Measurements from ENCODE around the gene PTPRH. TPM values are rescaled to one million over a fixed set of nuclear protein-coding genes. Genes with fewer than 3 reads are reported as not detected.

PTPRH gene
- total and polyA plus RNA-seq, 3 donors from 2014 or later = 1.6 to 11.3 (median 6.0) TPM

DNA sequence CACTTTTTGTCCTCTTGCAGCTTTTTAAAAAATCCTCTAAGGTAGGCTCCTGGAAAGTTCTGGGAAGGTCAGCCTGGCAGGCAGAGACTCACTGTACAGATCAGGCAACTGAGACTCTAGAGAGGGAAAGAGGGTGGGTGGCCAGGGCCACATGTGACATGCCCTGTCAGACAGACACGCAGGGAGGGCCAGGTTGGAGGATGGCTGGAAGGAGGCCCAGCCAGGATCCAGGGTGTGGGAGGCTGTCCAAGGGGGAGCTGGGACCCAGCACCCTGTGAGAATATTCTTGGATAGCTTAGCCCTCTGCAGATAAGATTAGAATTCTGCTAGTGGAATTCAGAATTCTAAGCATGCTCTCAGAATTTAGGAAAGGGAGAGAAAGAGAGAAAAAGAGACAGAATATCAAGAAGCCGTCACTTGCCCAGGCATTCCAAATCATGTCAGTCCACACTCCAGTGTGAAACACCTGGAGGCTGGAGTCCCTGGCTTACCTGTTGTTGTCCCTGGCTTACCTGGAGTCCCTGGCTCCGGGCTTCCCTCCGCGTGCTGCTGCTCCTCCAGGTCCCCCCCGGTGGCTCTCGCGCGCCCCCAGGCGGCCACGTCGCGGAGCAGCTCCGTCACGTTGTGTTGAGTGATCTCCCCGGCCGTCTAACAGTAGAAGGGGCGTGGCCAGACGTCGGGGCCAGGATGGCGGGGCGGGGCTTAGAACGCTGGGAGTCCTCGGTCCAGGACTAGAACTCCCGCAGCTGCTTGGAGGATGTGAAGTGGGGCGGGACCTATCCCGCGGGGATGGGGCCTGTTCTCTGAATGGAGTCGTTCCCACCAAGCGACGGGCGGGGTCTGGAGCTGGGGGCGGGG lies 48.9 kb downstream of the PTPRH start:
- TF ChIP-seq POLR2A (IDR thresholded peaks at IDR 0.05) = no peak
- TF ChIP-seq, protein P1, sequence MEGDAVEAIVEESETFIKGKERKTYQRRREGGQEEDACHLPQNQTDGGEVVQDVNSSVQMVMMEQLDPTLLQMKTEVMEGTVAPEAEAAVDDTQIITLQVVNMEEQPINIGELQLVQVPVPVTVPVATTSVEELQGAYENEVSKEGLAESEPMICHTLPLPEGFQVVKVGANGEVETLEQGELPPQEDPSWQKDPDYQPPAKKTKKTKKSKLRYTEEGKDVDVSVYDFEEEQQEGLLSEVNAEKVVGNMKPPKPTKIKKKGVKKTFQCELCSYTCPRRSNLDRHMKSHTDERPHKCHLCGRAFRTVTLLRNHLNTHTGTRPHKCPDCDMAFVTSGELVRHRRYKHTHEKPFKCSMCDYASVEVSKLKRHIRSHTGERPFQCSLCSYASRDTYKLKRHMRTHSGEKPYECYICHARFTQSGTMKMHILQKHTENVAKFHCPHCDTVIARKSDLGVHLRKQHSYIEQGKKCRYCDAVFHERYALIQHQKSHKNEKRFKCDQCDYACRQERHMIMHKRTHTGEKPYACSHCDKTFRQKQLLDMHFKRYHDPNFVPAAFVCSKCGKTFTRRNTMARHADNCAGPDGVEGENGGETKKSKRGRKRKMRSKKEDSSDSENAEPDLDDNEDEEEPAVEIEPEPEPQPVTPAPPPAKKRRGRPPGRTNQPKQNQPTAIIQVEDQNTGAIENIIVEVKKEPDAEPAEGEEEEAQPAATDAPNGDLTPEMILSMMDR (IDR thresholded peaks at IDR 0.05) = peak; percentile 58 to 86 (median 82)
- Histone ChIP-seq H3K27me3 (no peaks in the 10 kb centered on the region), H3K36me3 (ENCODE audit: low read depth, missing control alignments) (no peaks in the 10 kb centered on the region), H3K27ac (no peak overlapping the region), H3K9me3 (no peaks in the 10 kb centered on the region), H3K4me3 (peak overlapping the region; percentile 15 to 32), H3K4me1 (peaks cover 12% of the 10 kb centered on the region)
- 4 to 6% methylated on average over 10 to 17 of the region's 33 CpGs for WGBS, 2 donors
- DNase-seq = peak; percentile 92
- intact Hi-C loops (cut with DNase I; ENCODE audit: low total_unique reads) = no loop called here

DNA sequence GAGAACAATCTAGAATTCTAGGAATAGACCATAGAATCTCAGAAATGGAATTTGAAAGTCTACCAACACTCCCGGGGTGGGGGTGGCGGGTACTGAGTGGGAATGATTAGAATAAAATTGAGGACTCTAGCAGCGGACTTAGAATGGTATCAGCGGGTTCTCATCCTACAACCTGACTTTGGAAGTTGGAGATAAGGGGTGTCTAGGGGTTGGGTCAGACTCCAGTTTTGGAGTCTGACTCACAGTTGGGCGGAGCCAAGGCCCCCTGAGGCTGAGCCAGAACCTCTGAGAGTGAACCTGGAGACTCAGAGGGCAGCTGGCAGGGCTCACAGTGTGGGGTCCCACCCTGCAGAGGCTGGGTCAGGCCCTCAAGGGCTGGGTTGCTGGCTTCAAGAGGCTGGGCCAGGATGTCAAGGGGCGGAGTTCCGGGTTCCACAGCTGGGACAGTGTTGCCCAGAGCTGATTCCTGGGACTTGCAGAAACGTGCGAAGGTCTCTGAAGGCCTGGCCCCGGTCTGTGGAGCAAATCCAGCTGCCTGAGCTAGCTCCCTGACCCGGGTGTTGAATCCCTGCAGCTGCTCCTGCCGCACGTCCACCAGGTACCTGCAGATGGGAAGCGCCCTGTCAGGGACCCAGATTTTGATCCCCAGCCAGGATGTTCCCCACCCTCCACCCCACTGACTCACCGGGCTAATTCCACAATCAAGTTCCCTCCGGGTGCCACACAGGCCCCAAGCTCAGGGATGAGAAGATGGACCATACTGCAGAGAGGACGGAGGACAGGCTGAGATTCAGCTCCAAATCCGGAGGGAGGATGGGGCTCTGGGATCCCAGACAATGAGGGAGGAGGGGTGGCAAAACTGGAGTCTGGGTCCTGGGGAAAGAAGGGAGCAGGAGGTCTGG lies 50.2 kb downstream of the PTPRH start:
- H3K27me3 ChIP-seq = no peaks in the 10 kb centered on the region
- no peak for DNase-seq

DNA sequence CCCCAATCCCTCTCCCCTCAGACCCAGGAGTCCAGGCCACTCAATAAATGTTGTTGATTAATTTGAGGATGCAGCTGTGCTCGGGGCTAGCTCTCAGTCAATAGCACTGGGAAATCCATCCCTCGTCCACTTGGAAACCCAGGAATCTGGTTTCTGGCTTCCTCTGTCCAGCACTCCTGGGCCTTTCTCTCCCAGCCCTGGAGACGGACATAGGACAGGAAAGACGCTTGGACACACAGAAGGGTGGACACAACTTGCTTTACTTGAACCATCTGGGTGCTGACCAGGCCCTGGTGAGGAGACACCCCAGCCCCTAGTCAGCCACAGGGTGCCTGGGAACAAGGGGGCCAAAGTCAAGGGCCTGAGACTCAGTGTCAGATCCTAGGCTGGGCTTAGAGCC lies 50.9 kb downstream of the PTPRH start:
- TF ChIP-seq POLR2A (IDR thresholded peaks at IDR 0.05) = no peak
- TF ChIP-seq, protein P1 (IDR thresholded peaks at IDR 0.05) = no peak
- intact Hi-C loops (cut with DNase I; ENCODE audit: low total_unique reads) = no loop called here
- DNase-seq = no peak
- H3K36me3 ChIP-seq (ENCODE audit: low read depth, missing control alignments) = no peaks in the 10 kb centered on the region
- H3K4me3 ChIP-seq = no peak overlapping the region
- peaks cover 12% of the 10 kb centered on the region for H3K4me1 ChIP-seq
- H3K27ac ChIP-seq = no peak overlapping the region
- no peaks in the 10 kb centered on the region for H3K9me3 ChIP-seq
- WGBS, 2 donors = 61 to 80% methylated on average over 4 of the region's 4 CpGs
- H3K27me3 ChIP-seq = no peaks in the 10 kb centered on the region

More for the DNA sequence above, 50.2 kb downstream of the PTPRH start:
- Histone ChIP-seq H3K27ac (no peak overlapping the region), H3K4me1 (peaks cover 12% of the 10 kb centered on the region), H3K4me3 (no peak overlapping the region), H3K36me3 (ENCODE audit: low read depth, missing control alignments) (no peaks in the 10 kb centered on the region), H3K9me3 (no peaks in the 10 kb centered on the region)
- 62 to 68% methylated on average over 7 to 18 of the region's 18 CpGs for WGBS, 2 donors
- TF ChIP-seq POLR2A (IDR thresholded peaks at IDR 0.05) = no peak
- TF ChIP-seq, protein P1 (IDR thresholded peaks at IDR 0.05) = no peak
- intact Hi-C loops (cut with DNase I; ENCODE audit: low total_unique reads) = no loop called here

DNA sequence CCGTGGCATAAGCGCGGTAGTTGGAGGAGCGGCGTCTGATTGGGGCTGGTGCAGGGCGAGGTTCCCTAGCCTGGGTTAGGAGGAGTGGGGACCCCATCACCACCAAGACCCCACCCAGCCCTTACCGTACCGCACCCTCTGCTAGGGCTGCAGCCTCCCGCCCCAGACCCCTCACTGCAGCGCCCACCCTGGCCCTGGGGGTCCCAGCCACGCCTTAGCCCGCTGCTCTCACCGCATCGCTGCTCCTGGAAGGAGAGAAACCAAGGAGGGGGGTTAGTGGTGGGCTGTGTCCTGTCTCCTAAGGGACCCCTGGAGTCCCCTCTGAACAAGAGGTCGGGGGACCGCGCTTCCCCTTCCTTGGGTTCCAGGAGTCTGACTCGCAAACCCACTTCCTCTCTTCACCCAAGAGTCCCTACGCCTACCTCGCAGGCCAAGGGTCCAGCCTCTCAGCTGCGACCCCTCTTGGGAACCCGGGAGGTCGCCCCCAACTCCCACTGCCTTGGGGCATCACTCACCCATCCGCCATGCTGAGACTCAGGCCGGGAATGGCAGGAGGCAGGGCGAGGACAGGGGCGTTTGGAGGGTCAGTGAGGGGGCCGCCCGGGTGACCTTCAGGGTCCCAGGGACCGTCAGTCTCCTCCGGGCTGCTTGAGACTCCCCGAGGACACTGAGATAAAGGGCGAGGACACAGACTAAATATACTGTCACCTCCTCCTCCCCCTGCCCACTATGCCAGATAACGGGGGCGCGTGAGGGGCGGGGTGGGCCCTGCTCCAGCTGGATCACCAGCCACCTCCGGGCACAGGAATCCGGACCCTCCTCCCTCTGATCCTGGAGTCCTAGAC lies 52.0 kb downstream of the PTPRH start, which contains the start of gene TNNI3:
TNNI3 (minus strand) TSS at position 669 of the 845 bp plus-strand sequence; CDS start at position 526, 143 bp downstream.
- DNase-seq = no peak
- Histone ChIP-seq H3K4me3 (peak within 1 kb of the TSS in 1 of 2 donors; percentile 36), H3K36me3 (ENCODE audit: low read depth, missing control alignments) (no peaks in the 10 kb centered on the region), H3K27me3 (no peaks in the 10 kb centered on the region), H3K27ac (no peak within 1 kb of the TSS), H3K9me3 (no peaks in the 10 kb centered on the region), H3K4me1 (peaks cover 12% of the 10 kb centered on the region)
- intact Hi-C loops (cut with DNase I; ENCODE audit: low total_unique reads) = no loop called here
- WGBS, 2 donors = 27 to 28% methylated on average over 16 to 38 of the region's 39 CpGs
- no peak for TF ChIP-seq POLR2A (IDR thresholded peaks at IDR 0.05)
- TF ChIP-seq, protein P1 (IDR thresholded peaks at IDR 0.05) = no peak

All from testis (tissue), 3 donors.